COLO829 (cell line): ENCODE measurements around the gene STRIT1.
A peak's percentile ranks its signal among the peaks of the same experiment; 100 is the strongest.
"Not testable (repeated sequence)": the region's sequence is repeated elsewhere in the genome, so short reads cannot be mapped to it uniquely, and the experiment has no call there.

Experiments
- DNase-seq: peaks from one replicate; pipeline ENCODE4 v3.0.0; 2012; ENCODE audit warnings: low spot score

Gene STRIT1

DNA sequence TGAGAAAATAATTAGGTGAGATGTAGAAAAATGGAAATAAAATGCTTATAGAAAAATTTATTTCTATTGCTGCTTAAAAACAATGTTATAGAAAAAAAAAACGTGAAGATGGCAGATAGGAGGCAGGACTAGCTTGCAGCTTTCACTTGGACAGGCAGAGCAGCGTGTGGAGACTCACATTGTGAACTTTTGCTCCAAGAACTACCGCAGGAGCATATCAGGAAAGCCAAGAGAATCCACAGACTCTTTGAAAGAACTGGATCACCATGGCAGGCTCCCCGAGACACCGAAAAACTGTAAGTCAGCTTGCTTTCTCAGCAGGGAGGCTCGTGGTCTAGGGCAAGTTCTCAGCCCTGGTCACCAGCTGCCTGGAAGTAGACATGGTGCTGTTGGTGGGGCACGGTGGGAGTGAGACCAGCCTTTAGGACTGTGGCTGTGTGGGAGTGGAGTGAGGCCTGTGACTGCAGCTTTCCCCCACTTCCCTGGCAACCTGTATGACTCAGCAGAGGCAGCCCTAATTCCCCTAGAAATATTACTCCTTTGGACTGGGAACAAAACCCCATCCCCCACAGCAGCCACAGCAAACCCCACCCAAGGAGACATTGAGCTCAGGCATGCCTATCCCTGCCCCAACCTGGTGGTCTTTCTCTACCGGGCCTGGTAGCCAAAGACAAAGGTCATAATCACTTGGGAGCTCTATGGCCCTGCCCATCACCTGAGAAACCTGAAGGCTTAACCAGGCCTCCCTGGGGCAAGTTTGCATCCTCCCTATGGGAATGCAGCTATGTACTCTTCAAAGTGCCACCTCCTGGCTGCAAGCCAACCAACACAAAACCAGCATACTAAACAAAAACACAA, 22.8 kb downstream of the STRIT1 start:
- DNase-seq: no peak

- no peak for DNase-seq
Measured at GRCh38 chr3:155270063-155270462, 23.4 kb downstream of the STRIT1 start.

DNA sequence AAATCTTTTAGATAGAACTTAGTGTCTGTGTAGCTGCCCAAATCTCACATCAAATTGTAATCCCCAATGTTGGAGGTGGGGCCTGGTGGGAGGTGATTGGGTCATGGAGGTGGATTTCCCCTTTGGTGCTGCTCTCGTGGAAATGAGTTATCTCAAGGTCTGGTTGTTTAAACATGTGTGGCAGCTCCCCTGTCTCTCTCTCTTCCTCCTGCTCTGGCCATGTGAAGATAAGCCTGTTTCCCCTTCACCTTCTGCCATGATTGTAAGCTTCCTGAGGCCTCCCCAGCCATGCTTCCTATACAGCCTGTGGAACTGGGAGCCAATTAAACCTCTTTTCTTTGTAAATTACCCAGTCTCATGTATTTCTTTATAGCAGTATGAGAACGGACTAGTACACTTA, 30.6 kb downstream of the STRIT1 start:
- DNase-seq: not testable (repeated sequence)

DNA sequence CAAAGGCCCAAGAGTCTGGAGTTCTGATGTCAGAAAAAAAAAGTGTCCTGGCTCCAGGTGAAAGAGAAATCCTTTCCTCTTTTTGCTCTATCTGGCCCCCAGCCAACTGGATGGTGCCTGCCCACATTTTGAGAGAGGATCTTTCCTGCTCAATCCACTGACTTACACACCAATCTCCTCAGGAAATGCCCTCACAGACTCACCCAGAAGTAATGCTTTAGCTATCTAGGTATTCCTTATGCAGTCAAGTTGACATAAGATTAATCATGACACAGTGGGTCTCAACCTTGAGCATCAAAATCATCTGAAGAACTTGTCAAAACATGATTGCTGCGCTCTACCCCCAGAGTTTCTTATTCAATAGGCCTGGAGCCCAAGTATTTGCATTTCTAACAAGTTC, 31.2 kb downstream of the STRIT1 start:
- DNase-seq: no peak

DNA sequence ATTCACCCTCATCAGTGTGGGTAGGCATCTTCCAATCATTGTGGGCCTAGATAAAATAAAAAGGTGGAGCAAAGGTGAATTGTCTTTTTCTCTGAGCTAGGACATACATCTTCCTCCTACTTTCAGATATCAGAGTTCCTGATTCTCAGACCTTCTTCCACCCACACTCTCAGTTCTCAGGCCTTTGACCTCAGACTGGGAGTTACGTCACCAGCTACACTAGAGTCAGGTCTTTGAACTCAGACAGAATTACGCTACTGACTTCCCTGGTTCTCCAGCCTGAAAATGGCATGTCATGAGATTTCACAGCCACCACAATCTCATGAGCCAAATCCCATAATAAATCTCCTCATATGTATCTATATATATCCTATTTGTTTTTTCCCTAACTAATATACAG, 39.0 kb downstream of the STRIT1 start:
- DNase-seq: no peak

DNA sequence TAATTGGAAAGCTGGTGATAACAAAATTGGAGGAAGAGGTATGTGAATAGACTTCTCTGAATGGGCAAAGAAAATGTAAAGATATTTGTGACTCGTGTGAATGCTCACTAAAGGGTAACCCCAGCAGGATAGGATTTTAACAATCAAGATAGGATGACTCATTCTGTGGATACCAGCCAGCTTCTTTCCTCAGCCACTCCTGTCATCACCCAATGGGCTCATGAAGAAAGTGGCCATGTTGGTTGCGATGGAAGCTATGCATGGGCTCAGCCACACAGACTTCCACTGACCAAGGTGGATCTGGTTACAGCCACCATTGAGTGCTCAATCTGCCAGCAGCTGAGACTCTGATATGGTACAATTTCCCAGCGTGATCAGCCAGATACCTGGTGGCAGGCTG, 40.9 kb downstream of the STRIT1 start:
- DNase-seq: no peak

DNA sequence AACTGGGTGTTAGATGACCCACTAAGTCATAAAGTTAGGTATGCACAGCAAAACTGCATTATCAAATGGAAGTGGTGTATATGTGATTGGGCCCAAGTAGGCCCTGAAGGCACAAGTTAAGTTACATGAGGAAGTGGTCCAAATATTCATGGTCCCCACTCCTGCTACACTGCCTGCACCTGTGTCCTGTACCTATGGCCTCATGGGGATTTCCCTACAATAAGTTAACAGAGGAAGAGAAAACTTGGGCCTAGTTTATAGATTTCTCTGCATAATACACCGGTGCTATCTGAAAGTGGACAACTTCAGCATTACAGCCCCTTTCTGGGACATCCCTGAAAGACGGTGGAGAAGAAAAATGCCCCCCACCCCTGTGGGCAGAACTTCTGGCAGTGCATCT, 41.5 kb downstream of the STRIT1 start:
- DNase-seq: no peak

GRCh38 chr3:155248531-155249187, 44.8 kb downstream of the STRIT1 start:
- DNase-seq: no peak

GRCh38 chr3:155244699-155245098, 48.8 kb downstream of the STRIT1 start:
- DNase-seq: no peak

DNA sequence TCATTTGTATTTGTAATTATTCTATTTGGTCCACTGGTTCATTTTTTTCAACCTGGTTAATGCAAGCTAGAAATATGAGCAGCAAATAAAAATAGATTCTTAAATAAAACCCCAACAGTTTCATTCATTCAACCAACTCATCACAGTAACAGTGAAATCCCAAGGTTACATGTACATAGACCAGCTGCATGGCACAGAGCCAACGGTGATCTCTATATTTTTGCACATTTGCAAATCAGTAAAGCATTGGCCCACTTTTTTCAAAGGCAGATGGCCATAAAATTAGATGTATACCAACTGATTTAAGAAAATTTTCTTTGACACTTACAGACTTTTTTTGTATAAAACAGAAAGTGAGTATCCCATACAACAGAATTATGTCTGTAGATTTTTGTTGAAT, 49.3 kb downstream of the STRIT1 start:
- no peak for DNase-seq

DNA sequence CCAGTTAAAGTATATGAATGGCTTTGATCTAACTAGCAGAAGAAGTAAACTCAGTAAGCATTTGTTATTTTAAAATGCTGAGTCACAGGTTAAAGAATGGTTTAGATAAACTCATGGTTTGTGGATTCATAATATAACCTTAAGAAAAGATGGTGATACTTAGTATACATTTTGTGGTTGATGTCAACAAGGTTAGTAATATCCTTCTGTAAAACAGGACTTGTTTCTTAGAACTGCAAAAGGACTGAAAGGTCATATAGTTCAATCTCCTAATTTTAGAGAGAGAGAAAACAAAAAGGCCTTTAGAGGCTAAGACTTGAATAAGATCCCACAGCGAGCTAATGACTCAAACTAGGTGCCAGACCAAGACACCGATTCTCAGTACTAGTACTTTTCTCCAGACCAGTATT, 50.0 kb downstream of the STRIT1 start:
- DNase-seq: peak; percentile 69

DNA sequence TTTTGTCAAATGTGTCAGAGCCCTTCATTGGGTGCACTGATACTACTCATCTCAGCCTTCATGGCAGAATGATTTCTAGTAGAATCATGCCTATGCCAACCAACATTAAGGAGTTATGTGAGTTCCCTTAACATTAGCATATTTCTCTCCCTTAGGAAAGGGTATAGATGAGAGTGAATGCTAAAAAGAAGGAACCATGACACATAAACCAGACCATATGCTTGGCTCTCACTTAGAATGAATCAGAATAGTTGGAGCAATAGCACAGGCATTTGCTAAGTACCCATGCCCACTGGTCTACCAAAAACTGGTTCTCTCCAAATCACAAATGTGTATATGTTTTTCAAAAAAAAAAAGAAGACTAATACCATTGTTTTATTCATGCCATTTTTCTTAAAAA, 51.1 kb downstream of the STRIT1 start:
- no peak for DNase-seq

DNA sequence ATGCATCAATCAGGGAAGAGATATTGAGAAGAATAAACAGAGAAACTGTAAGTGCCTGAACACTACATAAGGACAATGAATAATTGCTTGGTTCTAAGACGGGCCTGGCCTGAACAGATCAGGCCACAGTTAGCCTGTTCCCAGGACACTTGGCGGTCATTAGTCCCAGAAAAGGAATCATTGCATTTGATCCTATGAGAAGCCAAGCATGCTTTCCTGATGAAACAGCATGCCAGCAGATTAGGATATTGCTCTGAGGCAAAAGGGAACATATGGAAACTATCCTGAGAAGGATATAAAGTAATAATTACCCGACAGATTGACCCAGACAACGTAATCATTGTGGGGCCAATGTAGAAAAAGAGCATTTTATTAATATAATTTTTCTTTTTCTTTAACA, 51.9 kb downstream of the STRIT1 start:
- no peak for DNase-seq
